WTC11 (cell line): ENCODE data around the gene AUH. TPM values are rescaled to one million over a fixed set of nuclear protein-coding genes. Genes with fewer than 3 reads are reported as not detected.

Experiments used
- AFF4 ChIP-seq: sonication (generic); formaldehyde crosslinking; IDR thresholded peaks from 2 replicates; pipeline ENCODE4 v1.8.1; 2023; ENCODE audit warnings: mild to moderate bottlenecking, missing genetic modification reagents, borderline replicate concordance
- ATF1 ChIP-seq: sonication (generic); formaldehyde crosslinking; IDR thresholded peaks from 2 replicates; pipeline ENCODE4 v1.8.1; 2023; ENCODE audit warnings: mild to moderate bottlenecking, moderate library complexity, missing genetic modification reagents
- ATF2 ChIP-seq: sonication (generic); formaldehyde crosslinking; IDR thresholded peaks from 2 replicates; pipeline ENCODE4 v1.8.1; 2022; ENCODE audit warnings: low read depth, missing genetic modification reagents, borderline replicate concordance
- CTCF ChIP-seq: fragments of 200-600 bp; IDR thresholded peaks from 2 replicates; pipeline ENCODE4 v1.8.0; 2022; ENCODE audit warnings: antibody characterized with exemption
- E2F1 ChIP-seq: sonication (generic); formaldehyde crosslinking; IDR thresholded peaks from 2 replicates; pipeline ENCODE4 v1.8.0; 2022; ENCODE audit warnings: mild to moderate bottlenecking, missing genetic modification reagents
- ESRRA ChIP-seq: sonication (generic); formaldehyde crosslinking; IDR thresholded peaks from 2 replicates; pipeline ENCODE4 v1.8.1; 2022; ENCODE audit warnings: mild to moderate bottlenecking, missing genetic modification reagents, borderline replicate concordance
- FOXP4 ChIP-seq: sonication (generic); formaldehyde crosslinking; IDR thresholded peaks from 2 replicates; pipeline ENCODE4 v1.8.0; 2022; ENCODE audit warnings: mild to moderate bottlenecking, missing genetic modification reagents
- KAT7 ChIP-seq: sonication (generic); formaldehyde crosslinking; IDR thresholded peaks from 2 replicates; pipeline ENCODE4 v1.8.1; 2023; ENCODE audit warnings: missing genetic modification reagents, mild to moderate bottlenecking, borderline replicate concordance
- MAX ChIP-seq: sonication (generic); formaldehyde crosslinking; IDR thresholded peaks from 2 replicates; pipeline ENCODE4 v1.8.0; 2022; ENCODE audit warnings: mild to moderate bottlenecking, missing genetic modification reagents
- MXD4 ChIP-seq: fragments of 250-450 bp; sonication (Bioruptor Pico); IDR thresholded peaks from 2 replicates; pipeline ENCODE4 v1.8.0; 2021; ENCODE audit warnings: mild to moderate bottlenecking, moderate library complexity, borderline replicate concordance
- MYBL2 ChIP-seq: sonication (generic); formaldehyde crosslinking; IDR thresholded peaks from 2 replicates; pipeline ENCODE4 v1.8.1; 2023; ENCODE audit warnings: mild to moderate bottlenecking, moderate library complexity, missing genetic modification reagents
- NR3C1 ChIP-seq: sonication (generic); formaldehyde crosslinking; conservative IDR thresholded peaks from 2 replicates; pipeline ENCODE4 v1.8.1; 2023; ENCODE audit warnings: low read depth, mild to moderate bottlenecking, missing genetic modification reagents
- PREB ChIP-seq: sonication (generic); formaldehyde crosslinking; IDR thresholded peaks from 2 replicates; pipeline ENCODE4 v1.8.1; 2022; ENCODE audit warnings: mild to moderate bottlenecking, missing genetic modification reagents, moderate library complexity, borderline replicate concordance
- PRRX2 ChIP-seq: fragments of 250-450 bp; sonication (Bioruptor Pico); IDR thresholded peaks from 2 replicates; pipeline ENCODE4 v1.8.0; 2021; ENCODE audit warnings: mild to moderate bottlenecking
- SMAD3 ChIP-seq: sonication (generic); formaldehyde crosslinking; IDR thresholded peaks from 2 replicates; pipeline ENCODE4 v1.8.0; 2022; ENCODE audit warnings: missing genetic modification reagents, mild to moderate bottlenecking, borderline replicate concordance
- TEAD1 ChIP-seq: sonication (generic); formaldehyde crosslinking; IDR thresholded peaks from 2 replicates; pipeline ENCODE4 v1.8.0; 2022; ENCODE audit warnings: mild to moderate bottlenecking, missing genetic modification reagents
- TP53 ChIP-seq: sonication (generic); formaldehyde crosslinking; IDR thresholded peaks from 2 replicates; pipeline ENCODE4 v1.8.1; 2023; ENCODE audit warnings: mild to moderate bottlenecking, missing genetic modification reagents
- USF1 ChIP-seq: sonication (generic); formaldehyde crosslinking; IDR thresholded peaks from 2 replicates; pipeline ENCODE4 v1.8.0; 2022; ENCODE audit warnings: mild to moderate bottlenecking, missing genetic modification reagents
- ZNF121 ChIP-seq: sonication (generic); formaldehyde crosslinking; IDR thresholded peaks from 2 replicates; pipeline ENCODE4 v1.8.0; 2023; ENCODE audit warnings: missing genetic modification reagents
- ZNF219 ChIP-seq: sonication (generic); formaldehyde crosslinking; IDR thresholded peaks from 2 replicates; pipeline ENCODE4 v1.8.0; 2023; ENCODE audit warnings: missing genetic modification reagents, mild to moderate bottlenecking, borderline replicate concordance
- ZNF232 ChIP-seq: sonication (generic); formaldehyde crosslinking; IDR thresholded peaks from 2 replicates; pipeline ENCODE4 v1.8.0; 2022; ENCODE audit warnings: mild to moderate bottlenecking, missing genetic modification reagents
- ZNF416 ChIP-seq: fragments of 250-450 bp; sonication (Bioruptor Pico); IDR thresholded peaks from 2 replicates; pipeline ENCODE4 v1.9.0; 2021; ENCODE audit warnings: mild to moderate bottlenecking, inconsistent platforms
- ZNF425 ChIP-seq: fragments of 250-450 bp; sonication (Bioruptor Pico); conservative IDR thresholded peaks from 2 replicates; pipeline ENCODE4 v1.9.0; 2021; ENCODE audit warnings: mild to moderate bottlenecking
- ZNF671 ChIP-seq: fragments of 250-450 bp; sonication (Bioruptor Pico); IDR thresholded peaks from 2 replicates; pipeline ENCODE4 v1.8.0; 2021; ENCODE audit warnings: mild to moderate bottlenecking
- total RNA-seq: library from RNA; stranded (reverse); gene quantifications from 3 replicates; pipeline ENCODE4 v1.2.3, GENCODE V29; 2021

Gene AUH
- total RNA-seq, 1 experiment from 2014 or later: 30.4 TPM

- TF ChIP-seq E2F1 (CRISPR knock-in tag): peak; percentile 91
- no peak for TF ChIP-seq ATF1 (CRISPR knock-in tag)
- TF ChIP-seq USF1 (CRISPR knock-in tag): peak; percentile 64; the same call in 1 of the 2 replicates
- TF ChIP-seq ESRRA (CRISPR knock-in tag): peak; percentile 64; the same call in 1 of the 2 replicates
- no peak for TF ChIP-seq AFF4 (CRISPR knock-in tag)
- peak; percentile 74 for TF ChIP-seq SMAD3 (CRISPR knock-in tag)
- TF ChIP-seq CTCF: no peak
- TF ChIP-seq MYBL2 (CRISPR knock-in tag): peak; percentile 64; the same call in 1 of the 2 replicates
- TF ChIP-seq ZNF416: no peak
- no peak for TF ChIP-seq PRRX2
- TF ChIP-seq ZNF671 (CRISPR knock-in tag): no peak
- TF ChIP-seq FOXP4: peak; percentile 89; the same call in 1 of the 2 replicates
- no peak for TF ChIP-seq ZNF121
- TF ChIP-seq ZNF232 (CRISPR knock-in tag): no peak
- TF ChIP-seq KAT7: no peak
- TF ChIP-seq NR3C1: no peak
- 0 out of 2 replicates have a peak, but pooled peaks have one; percentile 30 for TF ChIP-seq ZNF219 (CRISPR knock-in tag)
- TF ChIP-seq ATF2 (CRISPR knock-in tag): no peak
- TF ChIP-seq ZNF425: no peak
- no peak for TF ChIP-seq PREB (CRISPR knock-in tag)
- TF ChIP-seq TP53 (CRISPR knock-in tag): 0 out of 2 replicates have a peak, but pooled peaks have one; percentile 64
- TF ChIP-seq TEAD1 (CRISPR knock-in tag): peak; percentile 93
- TF ChIP-seq MXD4 (CRISPR knock-in tag): no peak
- peak; percentile 98 for TF ChIP-seq MAX (CRISPR knock-in tag)
These were observed 167.9 kb downstream of the AUH start (continued) for GRCh38 chr9:91193658-91194391.
